GM12873 (cell line): ENCODE results near the gene CALR.

Experiments
- CTCF ChIP-seq: IDR thresholded peaks from 2 replicates; pipeline ENCODE4 v1.5.1; 2012; ENCODE audit warnings: low read depth, mild to moderate bottlenecking, moderate library complexity, low read length, control low read depth; ENCODE audit not compliant: insufficient read depth; ENCODE audit errors: missing control alignments

CALR gene

GRCh38 chr19:12937093-12937926, 1.1 kb upstream of the CALR start:
- no peak for TF ChIP-seq CTCF

- TF ChIP-seq CTCF, result peak; percentile 10
Observed at GRCh38 chr19:12938779-12939601, 581 bp downstream of the CALR start.

GRCh38 chr19:12939975-12940423, 1.6 kb downstream of the CALR start:
- TF ChIP-seq CTCF, result no peak

GRCh38 chr19:12940897-12941296, 2.5 kb downstream of the CALR start:
- TF ChIP-seq CTCF, result no peak

GRCh38 chr19:12943437-12944044, 5.1 kb downstream of the CALR start:
- TF ChIP-seq CTCF, result no peak

- no peak for TF ChIP-seq CTCF
Observed at GRCh38 chr19:12944104-12944674, 5.8 kb downstream of the CALR start.

- TF ChIP-seq CTCF, result no peak
Observed at GRCh38 chr19:12945479-12946091, 7.2 kb downstream of the CALR start, which contains the start of gene RAD23A. Gene RAD23A, plus strand, starts transcription at chr19:12945862. Its CDS starts 87 bp downstream, at chr19:12945949.
